Glutamatergic neuron (in vitro differentiated cells): ENCODE data around the gene SH3BGRL. TPM values are rescaled to one million over a fixed set of nuclear protein-coding genes. Genes with fewer than 3 reads are reported as not detected.

Experiments
- DNase-seq: peaks from one replicate; pipeline ENCODE4 v3.0.0; 2022
- H3K27ac Mint-ChIP-seq: one replicate; pipeline ENCODE4 v1.8.0; 2020; ENCODE audit warnings: mild to moderate bottlenecking, mixed read lengths, inconsistent platforms; ENCODE audit not compliant: unreplicated experiment
- H3K27me3 Mint-ChIP-seq: one replicate; pipeline ENCODE4 v1.8.0; 2020; ENCODE audit warnings: mild to moderate bottlenecking, moderate library complexity, mixed read lengths, inconsistent platforms; ENCODE audit not compliant: unreplicated experiment
- H3K36me3 Mint-ChIP-seq: one replicate; pipeline ENCODE4 v1.8.0; 2020; ENCODE audit warnings: mild to moderate bottlenecking, mixed read lengths, inconsistent platforms; ENCODE audit not compliant: unreplicated experiment
- H3K4me1 Mint-ChIP-seq: one replicate; pipeline ENCODE4 v1.8.0; 2020; ENCODE audit warnings: mild to moderate bottlenecking, low read depth, mixed read lengths, inconsistent platforms; ENCODE audit not compliant: unreplicated experiment
- H3K4me3 Mint-ChIP-seq: one replicate; pipeline ENCODE4 v1.8.0; 2020; ENCODE audit warnings: mild to moderate bottlenecking, mixed read lengths, inconsistent platforms; ENCODE audit not compliant: unreplicated experiment
- H3K9me3 Mint-ChIP-seq: one replicate; pipeline ENCODE4 v1.8.0; 2020; ENCODE audit warnings: mild to moderate bottlenecking, moderate library complexity, mixed read lengths, inconsistent platforms; ENCODE audit not compliant: unreplicated experiment
- CTCF ChIP-seq: fragments of 200-600 bp; sonication (generic); IDR thresholded peaks from one replicate; pipeline ENCODE4 v1.5.0; 2021; ENCODE audit not compliant: partially characterized antibody, unreplicated experiment
- long read RNA-seq: library from polyadenylated mRNA; unstranded; transcript quantifications from one replicate; pipeline ENCODE4 v2.0.0, GENCODE V29; 2020; ENCODE audit not compliant: unreplicated experiment
- total RNA-seq: library from RNA; stranded (reverse); fragmentation: NEBNext Ultra II Directional; extraction: Animal tissue kit (Norgen Biotek cat#: 25700); gene quantifications from one replicate; pipeline ENCODE4 v1.2.1, GENCODE V29; 2021; ENCODE audit not compliant: unreplicated experiment

SH3BGRL gene
- 51.4 TPM for total RNA-seq
- long read RNA-seq, transcript SH3BGRL-201 (4 exons, 1,923 nt) = major isoform, 33 of 36 reads
- long read RNA-seq, partial matches to known transcripts = 2 of 36 reads
- long read RNA-seq, other reads (novel, unspliced or antisense) = 1 of 36 reads

GRCh38 chrX:81201671-81202455, at the start of gene SH3BGRL, which contains the start of gene HMGN5:
SH3BGRL (plus strand) TSS chrX:81202102; CDS start chrX:81202201, 99 bp downstream.
HMGN5 (minus strand) TSS chrX:81201913; CDS start chrX:81121549, 80,364 bp downstream.
- H3K27me3 Mint-ChIP-seq = no peaks in the 10 kb centered on the region
- H3K4me3 Mint-ChIP-seq = peak within 1 kb of the TSS; percentile 100
- H3K9me3 Mint-ChIP-seq = peaks cover 6% of the 10 kb centered on the region

GRCh38 chrX:81168391-81168790, 33.5 kb upstream of the SH3BGRL start:
- Mint-ChIP-seq H3K27ac (no peak overlapping the region), H3K4me3 (no peak overlapping the region), H3K9me3 (no peaks in the 10 kb centered on the region), H3K27me3 (no peaks in the 10 kb centered on the region), H3K4me1 (no peaks in the 10 kb centered on the region), H3K36me3 (no peaks in the 10 kb centered on the region)
- no peak for TF ChIP-seq CTCF
- DNase-seq = no peak

More at GRCh38 chrX:81201671-81202455, at the start of gene SH3BGRL, which contains the start of gene HMGN5:
- peak within 1 kb of the TSS; percentile 99 for H3K27ac Mint-ChIP-seq
- H3K4me1 Mint-ChIP-seq = peaks cover 4% of the 10 kb centered on the region
- TF ChIP-seq CTCF = no peak
- peak; percentile 73 for DNase-seq
- no peaks in the 10 kb centered on the region for H3K36me3 Mint-ChIP-seq

GRCh38 chrX:81174286-81174685, 27.6 kb upstream of the SH3BGRL start:
- H3K4me3 Mint-ChIP-seq = no peak overlapping the region
- peak; percentile 32 for TF ChIP-seq CTCF
- no peaks in the 10 kb centered on the region for H3K9me3 Mint-ChIP-seq
- no peaks in the 10 kb centered on the region for H3K27me3 Mint-ChIP-seq
- H3K36me3 Mint-ChIP-seq = no peaks in the 10 kb centered on the region
- no peak overlapping the region for H3K27ac Mint-ChIP-seq
- no peak for DNase-seq
- H3K4me1 Mint-ChIP-seq = no peaks in the 10 kb centered on the region

DNA sequence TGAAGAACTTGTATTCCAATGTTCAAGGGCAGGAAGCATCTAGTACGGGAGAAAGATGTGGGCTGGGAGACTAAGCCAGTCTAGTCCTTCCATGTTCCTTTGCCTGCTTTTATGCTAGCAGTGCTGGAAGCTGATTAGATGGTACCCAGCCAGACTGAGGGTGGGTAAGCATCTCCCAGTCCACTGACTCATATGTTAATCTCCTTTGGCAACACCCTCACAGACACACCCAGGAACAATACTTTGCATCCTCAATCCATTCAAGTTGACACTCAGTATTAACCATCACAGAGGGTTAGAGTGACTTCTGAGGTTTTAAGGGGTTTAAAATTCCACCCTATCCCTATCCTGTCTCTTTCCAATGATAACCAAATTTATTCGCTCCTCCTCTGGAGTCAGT, 6.6 kb upstream of the SH3BGRL start:
- Mint-ChIP-seq H3K9me3 (no peaks in the 10 kb centered on the region), H3K27ac (no peak overlapping the region), H3K36me3 (no peaks in the 10 kb centered on the region), H3K27me3 (no peaks in the 10 kb centered on the region), H3K4me1 (no peaks in the 10 kb centered on the region), H3K4me3 (no peak overlapping the region)
- no peak for DNase-seq
- TF ChIP-seq CTCF = no peak

DNA sequence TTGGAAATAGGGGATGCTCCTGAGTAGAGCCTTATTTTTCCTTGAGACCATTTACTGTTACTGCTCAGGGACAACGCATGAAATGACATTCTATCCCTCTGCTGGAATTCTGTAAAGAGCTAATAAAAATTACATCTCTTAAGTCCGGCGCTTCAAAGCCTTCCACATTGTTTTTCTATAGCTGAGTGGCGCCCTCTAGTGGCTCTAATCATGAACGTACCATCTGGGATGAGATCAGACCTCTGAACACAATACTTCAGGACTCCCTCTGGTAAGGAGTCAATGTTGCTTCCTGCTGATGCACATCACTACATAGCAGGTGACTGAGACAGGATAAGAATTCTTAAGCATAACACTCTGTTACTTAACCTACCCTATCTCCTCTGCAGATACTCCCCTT, 6.2 kb upstream of the SH3BGRL start:
- Mint-ChIP-seq H3K4me1 (no peaks in the 10 kb centered on the region), H3K27ac (no peak overlapping the region), H3K36me3 (no peaks in the 10 kb centered on the region), H3K27me3 (no peaks in the 10 kb centered on the region), H3K9me3 (peaks cover 1% of the 10 kb centered on the region), H3K4me3 (no peak overlapping the region)
- peak; percentile 64 for TF ChIP-seq CTCF
- peak; percentile 47 for DNase-seq
